Panc1 (cell line): ENCODE data around the gene BCLAF1. TPM values are rescaled to one million over a fixed set of nuclear protein-coding genes. Genes with fewer than 3 reads are reported as not detected.

Source experiments
- ATAC-seq: fragments of 200-7000 bp; cut with Tn5 transposase; 2 replicates; pipeline ENCODE4 v1.9.1; 2020; ENCODE audit warnings: mild to moderate bottlenecking, moderate library complexity
- BruUV-seq: library from RNA; stranded (reverse); fragments of 400-500 nt; replicated peaks from 2 replicates; lab custom pipeline; 2021; lab: Mats Ljungman, UMichigan
- CTCF ChIA-PET: fragments of 300-600 bp; sonication (Branson Sonifier 250); formaldehyde crosslinking; loops from one replicate; lab custom pipeline; 2022; ENCODE audit warnings: antibody characterized with exemption; lab: Charles Lee
- POLR2A ChIA-PET: fragments of 300-600 bp; sonication (Branson Sonifier 250); formaldehyde crosslinking; loops from one replicate; lab custom pipeline; 2022; ENCODE audit warnings: antibody characterized with exemption; lab: Charles Lee
- DNase-seq: peaks from one replicate; pipeline ENCODE4 v3.0.0-alpha.2; 2010; ENCODE audit warnings: low read depth, low spot score
- H3K27ac ChIP-seq: 2 replicates; pipeline ENCODE4 v1.5.1; 2011; ENCODE audit warnings: mild to moderate bottlenecking, low read length, inconsistent platforms
- H3K27me3 ChIP-seq: fragments of 200-500 bp; sonication (Bioruptor generic); 2 replicates; pipeline ENCODE4 v1.6.0; 2014; ENCODE audit warnings: low read length, inconsistent platforms; ENCODE audit not compliant: control insufficient read depth, insufficient read depth
- H3K36me3 ChIP-seq: fragments of 200-500 bp; sonication (Bioruptor generic); 2 replicates; pipeline ENCODE4 v1.5.1; 2014; ENCODE audit warnings: inconsistent platforms, mild to moderate bottlenecking, low read length, moderate library complexity; ENCODE audit not compliant: control insufficient read depth, insufficient read depth
- H3K4me1 ChIP-seq: 2 replicates; pipeline ENCODE4 v1.5.1; 2011; ENCODE audit warnings: inconsistent platforms, mild to moderate bottlenecking, low read length, moderate library complexity; ENCODE audit not compliant: control insufficient read depth, insufficient read depth
- H3K4me3 ChIP-seq, 2 experiments: 2 replicates each; pipeline ENCODE4 v1.5.1; 2011 to 2012; ENCODE audit warnings: low read depth in 2 of 2, low read length in 2 of 2, mild to moderate bottlenecking in 2 of 2, inconsistent platforms in 1 of 2, moderate library complexity in 1 of 2
- H3K9me3 ChIP-seq: fragments of 200-500 bp; sonication (Bioruptor generic); 2 replicates; pipeline ENCODE4 v1.5.1; 2014; ENCODE audit warnings: low read depth, mild to moderate bottlenecking, inconsistent platforms, low read length, moderate library complexity; ENCODE audit not compliant: control insufficient read depth, insufficient read depth
- CTCF ChIP-seq: fragments of 450-650 bp; IDR thresholded peaks from 2 replicates; pipeline ENCODE4 v1.5.1; 2017; ENCODE audit warnings: mild to moderate bottlenecking
- POLR2AphosphoS5 ChIP-seq: IDR thresholded peaks from 2 replicates; pipeline ENCODE4 v1.6.1; 2012; ENCODE audit warnings: mild to moderate bottlenecking, low read depth, low read length, moderate library complexity
- SIN3A ChIP-seq: IDR thresholded peaks from 2 replicates; pipeline ENCODE4 v1.6.1; 2012; ENCODE audit warnings: low read depth, mild to moderate bottlenecking, low read length, moderate library complexity, borderline replicate concordance; ENCODE audit not compliant: insufficient read depth
- TCF7L2 ChIP-seq: IDR thresholded peaks from 2 replicates; pipeline ENCODE4 v1.6.1; 2011; ENCODE audit warnings: mild to moderate bottlenecking, low read depth, low read length, inconsistent platforms
- in situ Hi-C: cut with HindIII; loops from 2 replicates; pipeline ENCODE4 v1.10.0; 2016; ENCODE audit warnings: low sequenced_read_pairs, low pct_unique_long_range_greater_than_20kb
- intact Hi-C: fragments of 100-400 bp; cut with micrococcal nuclease; formaldehyde crosslinking; loops from one replicate; pipeline ENCODE4 v1.10.0; 2022; ENCODE audit not compliant: unreplicated experiment
- total RNA-seq: library from RNA; stranded (reverse); gene quantifications from one replicate; pipeline ENCODE4 v1.2.1, GENCODE V29; 2021; ENCODE audit not compliant: unreplicated experiment
- TF ChIP-seq, protein P1 (sequence below), 2 experiments: IDR thresholded peaks; 2 replicates each; pipeline ENCODE4 v1.6.1; 2011 to 2012; ENCODE audit warnings: low read depth in 2 of 2, control low read depth in 1 of 2, low read length in 1 of 2, mild to moderate bottlenecking in 1 of 2, moderate library complexity in 1 of 2; ENCODE audit not compliant: insufficient read depth in 1 of 2

BCLAF1 gene
- total RNA-seq, 1 experiment from 2014 or later = 151 TPM

DNA sequence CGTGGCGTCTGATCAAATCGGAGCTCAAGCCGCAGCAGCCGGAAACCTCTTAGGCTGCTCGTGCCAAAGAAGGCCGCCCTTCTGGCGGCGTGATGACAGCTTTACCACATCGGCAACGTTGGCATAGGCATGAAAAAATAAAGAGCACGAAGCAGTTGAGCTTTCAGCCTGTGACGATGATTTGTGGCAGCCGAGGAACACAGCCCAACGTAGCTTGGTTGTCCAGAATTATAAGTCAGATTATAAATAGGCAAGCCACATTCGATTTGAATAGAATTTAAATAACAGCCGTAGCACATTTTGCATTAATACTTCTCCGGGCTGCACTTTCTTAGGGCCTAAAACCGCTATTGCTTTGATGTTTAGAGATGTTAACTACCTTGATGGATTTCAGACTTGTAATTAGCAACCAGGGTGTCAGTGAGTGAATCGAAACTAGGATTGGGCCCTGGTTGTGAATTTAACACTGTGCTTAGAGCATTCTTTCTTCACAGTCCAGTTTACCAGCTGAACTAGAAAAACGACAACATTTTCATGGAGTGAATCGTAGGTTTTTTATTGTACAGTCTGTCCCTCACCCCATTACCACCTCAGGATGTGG lies 864 bp upstream of the BCLAF1 start:
- Histone ChIP-seq H3K4me3 (peak overlapping the region; percentile 97 to 99), H3K27ac (peak overlapping the region; percentile 91), H3K36me3 (no peaks in the 10 kb centered on the region; the same call in 1 of the 2 replicates), H3K4me1 (peaks cover 11% of the 10 kb centered on the region; the same call in 1 of the 2 replicates), H3K9me3 (no peaks in the 10 kb centered on the region), H3K27me3 (no peaks in the 10 kb centered on the region)
- intact Hi-C loops (no loop called here), in situ Hi-C loops (no loop called here)
- TSS peak; percentile 99 for BruUV-seq
- ChIA-PET CTCF (no interaction called here), POLR2A (interaction anchor here (0.7 to 0.9 kb wide), 3 partner anchors 21 to 47 kb away, joined by 3 to 6 read pairs (median 3); no protein-coding TSS in a partner anchor)
- no peak for TF ChIP-seq POLR2AphosphoS5
- TF ChIP-seq, protein P1, sequence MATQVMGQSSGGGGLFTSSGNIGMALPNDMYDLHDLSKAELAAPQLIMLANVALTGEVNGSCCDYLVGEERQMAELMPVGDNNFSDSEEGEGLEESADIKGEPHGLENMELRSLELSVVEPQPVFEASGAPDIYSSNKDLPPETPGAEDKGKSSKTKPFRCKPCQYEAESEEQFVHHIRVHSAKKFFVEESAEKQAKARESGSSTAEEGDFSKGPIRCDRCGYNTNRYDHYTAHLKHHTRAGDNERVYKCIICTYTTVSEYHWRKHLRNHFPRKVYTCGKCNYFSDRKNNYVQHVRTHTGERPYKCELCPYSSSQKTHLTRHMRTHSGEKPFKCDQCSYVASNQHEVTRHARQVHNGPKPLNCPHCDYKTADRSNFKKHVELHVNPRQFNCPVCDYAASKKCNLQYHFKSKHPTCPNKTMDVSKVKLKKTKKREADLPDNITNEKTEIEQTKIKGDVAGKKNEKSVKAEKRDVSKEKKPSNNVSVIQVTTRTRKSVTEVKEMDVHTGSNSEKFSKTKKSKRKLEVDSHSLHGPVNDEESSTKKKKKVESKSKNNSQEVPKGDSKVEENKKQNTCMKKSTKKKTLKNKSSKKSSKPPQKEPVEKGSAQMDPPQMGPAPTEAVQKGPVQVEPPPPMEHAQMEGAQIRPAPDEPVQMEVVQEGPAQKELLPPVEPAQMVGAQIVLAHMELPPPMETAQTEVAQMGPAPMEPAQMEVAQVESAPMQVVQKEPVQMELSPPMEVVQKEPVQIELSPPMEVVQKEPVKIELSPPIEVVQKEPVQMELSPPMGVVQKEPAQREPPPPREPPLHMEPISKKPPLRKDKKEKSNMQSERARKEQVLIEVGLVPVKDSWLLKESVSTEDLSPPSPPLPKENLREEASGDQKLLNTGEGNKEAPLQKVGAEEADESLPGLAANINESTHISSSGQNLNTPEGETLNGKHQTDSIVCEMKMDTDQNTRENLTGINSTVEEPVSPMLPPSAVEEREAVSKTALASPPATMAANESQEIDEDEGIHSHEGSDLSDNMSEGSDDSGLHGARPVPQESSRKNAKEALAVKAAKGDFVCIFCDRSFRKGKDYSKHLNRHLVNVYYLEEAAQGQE (IDR thresholded peaks at IDR 0.05; ENCODE audit: insufficient read depth in 1 of 2, low read depth in 2 of 2, low read length in 1 of 2) = no peak
- TF ChIP-seq TCF7L2 = peak; percentile 66
- DNase-seq = no peak
- peak; percentile 44 for ATAC-seq

DNA sequence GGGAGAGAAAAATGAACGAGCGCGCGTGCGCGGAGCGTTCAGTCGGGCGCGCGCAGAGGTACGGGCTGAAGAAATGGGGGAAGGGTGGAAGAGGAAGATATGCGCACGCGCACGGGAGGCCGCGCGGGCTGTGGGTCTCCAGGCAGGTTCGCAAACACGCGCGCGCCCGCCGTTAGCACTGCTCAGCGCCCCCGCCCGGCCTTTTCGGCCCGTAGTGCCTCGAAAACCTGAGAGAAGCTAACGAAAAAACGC lies 393 bp downstream of the BCLAF1 start:
- no peak for TF ChIP-seq CTCF
- no peak for TF ChIP-seq TCF7L2
- no peak for TF ChIP-seq POLR2AphosphoS5
- TF ChIP-seq, protein P1 (IDR thresholded peaks at IDR 0.05; ENCODE audit: insufficient read depth in 1 of 2, low read depth in 2 of 2, low read length in 1 of 2) = no peak
- TF ChIP-seq SIN3A = no peak
- DNase-seq (peak; percentile 45), ATAC-seq (peak; percentile 82)
- H3K9me3 ChIP-seq = no peaks in the 10 kb centered on the region
- no peaks in the 10 kb centered on the region; the same call in 1 of the 2 replicates for H3K36me3 ChIP-seq
- H3K4me3 ChIP-seq = peak overlapping the region; percentile 97 to 99
- H3K27me3 ChIP-seq = no peaks in the 10 kb centered on the region
- POLR2A ChIA-PET = interaction anchor here (0.9 kb wide), 1 partner anchor 15 kb away, joined by 5 read pairs; no protein-coding TSS in a partner anchor
- CTCF ChIA-PET = no interaction called here
- in situ Hi-C loops = no loop called here
- TSS peak; percentile 86 for BruUV-seq
- intact Hi-C loops = no loop called here
- peak overlapping the region; percentile 91 for H3K27ac ChIP-seq
- H3K4me1 ChIP-seq = peaks cover 22% of the 10 kb centered on the region; the same call in 1 of the 2 replicates
